GM21515 (cell line): ENCODE results near the gene HS6ST1.
"Not testable (repeated sequence)": the region's sequence is repeated elsewhere in the genome, so short reads cannot be mapped to it uniquely, and the experiment has no call there.

ENCODE experiments used
- ATAC-seq: cut with Tn5 transposase; IDR thresholded peaks from one replicate; pipeline ENCODE4 v1.9.1; 2021; ENCODE audit not compliant: unreplicated experiment

Gene HS6ST1

GRCh38 chr2:128322715-128323554 is 4.3 kb upstream of the HS6ST1 start:
- no peak for ATAC-seq

GRCh38 chr2:128321784-128322714 is 3.4 kb upstream of the HS6ST1 start:
- ATAC-seq: peak; percentile 62

- no peak for ATAC-seq
Observed at GRCh38 chr2:128320906-128321771, 2.5 kb upstream of the HS6ST1 start.

GRCh38 chr2:128320192-128320905 is 1.7 kb upstream of the HS6ST1 start:
- no peak for ATAC-seq

GRCh38 chr2:128319631-128320191 is 1.0 kb upstream of the HS6ST1 start:
- ATAC-seq: no peak

GRCh38 chr2:128318245-128318644 is 423 bp downstream of the HS6ST1 start:
- ATAC-seq: peak; percentile 12

- not testable (repeated sequence) for ATAC-seq
Observed at GRCh38 chr2:128317899-128318225, 806 bp downstream of the HS6ST1 start.

GRCh38 chr2:128317181-128317898 is 1.3 kb downstream of the HS6ST1 start:
- ATAC-seq: peak; percentile 37

- ATAC-seq: no peak
Observed at GRCh38 chr2:128316777-128317180, 1.9 kb downstream of the HS6ST1 start.

- no peak for ATAC-seq
Observed at GRCh38 chr2:128315829-128316776, 2.6 kb downstream of the HS6ST1 start.

- ATAC-seq: no peak
Observed at GRCh38 chr2:128315122-128315828, 3.4 kb downstream of the HS6ST1 start.

GRCh38 chr2:128314348-128315121 is 4.1 kb downstream of the HS6ST1 start:
- ATAC-seq: no peak

- ATAC-seq: no peak
Observed at GRCh38 chr2:128313931-128314347, 4.7 kb downstream of the HS6ST1 start.

GRCh38 chr2:128313091-128313836 is 5.4 kb downstream of the HS6ST1 start:
- ATAC-seq: no peak

GRCh38 chr2:128312411-128312810 is 6.3 kb downstream of the HS6ST1 start:
- ATAC-seq: no peak

GRCh38 chr2:128311755-128312341 is 6.8 kb downstream of the HS6ST1 start:
- ATAC-seq: no peak
